Measurements from ENCODE around the gene SORBS1. TPM values are rescaled to one million over a fixed set of nuclear protein-coding genes. Genes with fewer than 3 reads are reported as not detected.

The SORBS1 gene
- total and polyA plus RNA-seq, 4 donors: 33.2 to 71.3 (median 44.1) TPM

- Histone ChIP-seq H3K36me3 (ENCODE audit: control insufficient read depth in 4 of 4, insufficient read depth in 3 of 4, low read depth in 1 of 4, low read length in 3 of 4) (peaks cover 8 to 23% (median 19%) of the 10 kb centered on the region in 4 donors), H3K9me3 (ENCODE audit: control insufficient read depth in 4 of 4, low read length in 3 of 4) (no peaks in the 10 kb centered on the region), H3K27ac (ENCODE audit: low read depth in 1 of 2, low read length in 2 of 2) (no peak overlapping the region), H3K4me3 (ENCODE audit: low read depth in 1 of 3, low read length in 3 of 3) (no peak overlapping the region), H3K9ac (ENCODE audit: low read depth in 1 of 2, low read length in 2 of 2) (no peak overlapping the region), H3K27me3 (ENCODE audit: control insufficient read depth in 4 of 4, insufficient read depth in 4 of 4, low read length in 3 of 4) (no peaks in the 10 kb centered on the region), H3K4me1 (ENCODE audit: control insufficient read depth in 4 of 4, insufficient read depth in 4 of 4, low read length in 3 of 4) (peaks cover 5 to 12% (median 8%) of the 10 kb centered on the region in 4 donors)
- 93% methylated on average over 8 of the region's 8 CpGs for WGBS
- no peak for TF ChIP-seq MAX (IDR thresholded peaks at IDR 0.05)
- no peak for DNase-seq (ENCODE audit: low spot score)
Measured at GRCh38 chr10:95403700-95404461, 157.3 kb downstream of the SORBS1 start.

GRCh38 chr10:95401704-95402469 is 159.3 kb downstream of the SORBS1 start:
- H3K36me3 ChIP-seq (ENCODE audit: control insufficient read depth in 4 of 4, insufficient read depth in 3 of 4, low read depth in 1 of 4, low read length in 3 of 4): peaks cover 8 to 42% (median 36%) of the 10 kb centered on the region in 4 donors
- H3K27me3 ChIP-seq (ENCODE audit: control insufficient read depth in 4 of 4, insufficient read depth in 4 of 4, low read length in 3 of 4): no peaks in the 10 kb centered on the region
- DNase-seq (ENCODE audit: low spot score): no peak
- H3K9ac ChIP-seq (ENCODE audit: low read depth in 1 of 2, low read length in 2 of 2): no peak overlapping the region
- peaks cover 2 to 7% (median 5%) of the 10 kb centered on the region in 4 donors for H3K4me1 ChIP-seq (ENCODE audit: control insufficient read depth in 4 of 4, insufficient read depth in 4 of 4, low read length in 3 of 4)
- H3K9me3 ChIP-seq (ENCODE audit: control insufficient read depth in 4 of 4, low read length in 3 of 4): no peaks in the 10 kb centered on the region
- no peak overlapping the region for H3K27ac ChIP-seq (ENCODE audit: low read depth in 1 of 2, low read length in 2 of 2)
- 88% methylated on average over 1 of the region's 1 CpG for WGBS
- TF ChIP-seq RAD21 (IDR thresholded peaks at IDR 0.05) (no peak), YY1 (IDR thresholded peaks at IDR 0.05) (no peak), JUND (IDR thresholded peaks at IDR 0.05) (no peak), MAX (IDR thresholded peaks at IDR 0.05) (no peak), FOXA1 (IDR thresholded peaks at IDR 0.05) (no peak), SP1 (IDR thresholded peaks at IDR 0.05) (no peak), FOXA2 (IDR thresholded peaks at IDR 0.05) (no peak), HNF4A (conservative IDR thresholded peaks at IDR 0.05) (no peak), HNF4G (IDR thresholded peaks at IDR 0.05) (no peak), ZBTB33 (IDR thresholded peaks at IDR 0.05) (no peak), CTCF (IDR thresholded peaks at IDR 0.05; ENCODE audit: low read depth, low read length, missing input control) (no peak), RXRA (IDR thresholded peaks at IDR 0.05) (no peak), TAF1 (conservative IDR thresholded peaks at IDR 0.05) (no peak), ATF3 (IDR thresholded peaks at IDR 0.05) (no peak), EGR1 (IDR thresholded peaks at IDR 0.05; ENCODE audit: low read depth in 2 of 2) (no peak), NR2F2 (IDR thresholded peaks at IDR 0.05) (no peak), GABPA (IDR thresholded peaks at IDR 0.05 in 1 of 2, conservative IDR thresholded peaks at IDR 0.05 in 1 of 2) (no peak)
- H3K4me3 ChIP-seq (ENCODE audit: low read depth in 1 of 3, low read length in 3 of 3): no peak overlapping the region

Data from liver (tissue), 9 donors.